Measurements from ENCODE around the gene NME3.
"Not testable (repeated sequence)": the region's sequence is repeated elsewhere in the genome, so short reads cannot be mapped to it uniquely, and the experiment has no call there.

The NME3 gene

GRCh38 chr16:1771188-1771863, at the start of gene NME3:
Gene NME3 (minus strand): TSS chr16:1771543. CDS start chr16:1771534, 9 bp downstream.
- DNase-seq (ENCODE audit: low spot score): peak; percentile 69

- no peak for DNase-seq (ENCODE audit: low spot score)
These were observed 49.6 kb upstream of the NME3 start for GRCh38 chr16:1820946-1821290.

GRCh38 chr16:1820096-1820945, 49.0 kb upstream of the NME3 start:
- no peak for DNase-seq (ENCODE audit: low spot score)

GRCh38 chr16:1819611-1820010, 48.3 kb upstream of the NME3 start:
- DNase-seq (ENCODE audit: low spot score): no peak

- DNase-seq (ENCODE audit: low spot score): no peak
These were observed 47.7 kb upstream of the NME3 start for GRCh38 chr16:1818873-1819525.

GRCh38 chr16:1818204-1818872, 47.0 kb upstream of the NME3 start:
- no peak for DNase-seq (ENCODE audit: low spot score)

GRCh38 chr16:1817716-1818115, 46.4 kb upstream of the NME3 start:
- no peak for DNase-seq (ENCODE audit: low spot score)

GRCh38 chr16:1817276-1817589, 45.9 kb upstream of the NME3 start:
- DNase-seq (ENCODE audit: low spot score): no peak

GRCh38 chr16:1816396-1817275, 45.3 kb upstream of the NME3 start:
- DNase-seq (ENCODE audit: low spot score): no peak

GRCh38 chr16:1815461-1815860, 44.1 kb upstream of the NME3 start:
- DNase-seq (ENCODE audit: low spot score): no peak

GRCh38 chr16:1812732-1813163, 41.4 kb upstream of the NME3 start:
- peak; percentile 26 for DNase-seq (ENCODE audit: low spot score)

GRCh38 chr16:1810536-1810935, 39.2 kb upstream of the NME3 start:
- no peak for DNase-seq (ENCODE audit: low spot score)

- DNase-seq (ENCODE audit: low spot score): no peak
These were observed 38.8 kb upstream of the NME3 start for GRCh38 chr16:1810106-1810505.

- DNase-seq (ENCODE audit: low spot score): no peak
These were observed 38.0 kb upstream of the NME3 start for GRCh38 chr16:1809281-1809801.

- no peak for DNase-seq (ENCODE audit: low spot score)
These were observed 37.3 kb upstream of the NME3 start for GRCh38 chr16:1808691-1809090.

- no peak for DNase-seq (ENCODE audit: low spot score)
These were observed 36.3 kb upstream of the NME3 start for GRCh38 chr16:1807626-1808025.

GRCh38 chr16:1800701-1801100, 29.4 kb upstream of the NME3 start:
- no peak for DNase-seq (ENCODE audit: low spot score)

GRCh38 chr16:1799263-1799662, 27.9 kb upstream of the NME3 start:
- not testable (repeated sequence) for DNase-seq (ENCODE audit: low spot score)

- DNase-seq (ENCODE audit: low spot score): no peak
These were observed 23.7 kb upstream of the NME3 start for GRCh38 chr16:1794908-1795666.

GRCh38 chr16:1794221-1794871, 23.0 kb upstream of the NME3 start:
- DNase-seq (ENCODE audit: low spot score): no peak
